Osteoblast (primary cell): ENCODE results near the gene ELOVL7. TPM values are rescaled to one million over a fixed set of nuclear protein-coding genes. Genes with fewer than 3 reads are reported as not detected.
"Not testable (repeated sequence)": the region's sequence is repeated elsewhere in the genome, so short reads cannot be mapped to it uniquely, and the experiment has no call there.

Experiments
- DNase-seq: peaks from one replicate; pipeline ENCODE4 v3.0.0; 2011; ENCODE audit warnings: low spot score, mixed read lengths; ENCODE audit not compliant: insufficient read length; ENCODE audit errors: missing footprints
- H2AFZ ChIP-seq: 2 replicates; pipeline ENCODE4 v1.6.0; 2011; ENCODE audit warnings: mild to moderate bottlenecking, low read length
- H3K27ac ChIP-seq: 2 replicates; pipeline ENCODE4 v1.5.1; 2011; ENCODE audit warnings: mild to moderate bottlenecking, low read depth, low read length, moderate library complexity
- H3K27me3 ChIP-seq: 2 replicates; pipeline ENCODE4 v1.6.0; 2012; ENCODE audit warnings: mild to moderate bottlenecking, control low read depth, inconsistent platforms, low read length, moderate library complexity; ENCODE audit not compliant: insufficient read depth
- H3K36me3 ChIP-seq: 2 replicates; pipeline ENCODE4 v1.5.1; 2011; ENCODE audit warnings: mild to moderate bottlenecking, low read length, control low read depth, moderate library complexity; ENCODE audit not compliant: insufficient read depth
- H3K4me1 ChIP-seq: 2 replicates; pipeline ENCODE4 v1.5.1; 2011; ENCODE audit warnings: mild to moderate bottlenecking, low read length, control low read depth, moderate library complexity; ENCODE audit not compliant: insufficient read depth
- H3K4me2 ChIP-seq: 2 replicates; pipeline ENCODE4 v1.6.0; 2011; ENCODE audit warnings: mild to moderate bottlenecking, low read length; ENCODE audit not compliant: insufficient read depth
- H3K4me3 ChIP-seq: fragments of 200-600 bp; sonication (generic); 3 replicates; pipeline ENCODE4 v1.5.1; 2012; ENCODE audit warnings: mild to moderate bottlenecking, low read length, inconsistent platforms; ENCODE audit not compliant: insufficient read depth
- H3K79me2 ChIP-seq: 2 replicates; pipeline ENCODE4 v1.6.0; 2012; ENCODE audit warnings: mild to moderate bottlenecking, low read length, control low read depth, inconsistent platforms; ENCODE audit not compliant: insufficient read depth
- H3K9me3 ChIP-seq: 2 replicates; pipeline ENCODE4 v1.5.1; 2011; ENCODE audit warnings: low read depth, low read length, control low read depth
- H4K20me1 ChIP-seq: 2 replicates; pipeline ENCODE4 v1.6.0; 2012; ENCODE audit warnings: mild to moderate bottlenecking, low read length, control low read depth; ENCODE audit not compliant: insufficient read depth
- total RNA-seq: library from RNA; depleted of rRNA; stranded (reverse); fragments of >200 nt; gene quantifications from 2 replicates; pipeline ENCODE4 v1.2.3, GENCODE V29; 2012
- TF ChIP-seq, protein P1 (sequence below): IDR thresholded peaks from 2 replicates; pipeline ENCODE4 v1.5.1; 2011; ENCODE audit warnings: mild to moderate bottlenecking, low read depth, low read length, moderate library complexity; ENCODE audit errors: extremely low read depth

Gene ELOVL7
- total RNA-seq, 1 donor = under 0.01 TPM

DNA sequence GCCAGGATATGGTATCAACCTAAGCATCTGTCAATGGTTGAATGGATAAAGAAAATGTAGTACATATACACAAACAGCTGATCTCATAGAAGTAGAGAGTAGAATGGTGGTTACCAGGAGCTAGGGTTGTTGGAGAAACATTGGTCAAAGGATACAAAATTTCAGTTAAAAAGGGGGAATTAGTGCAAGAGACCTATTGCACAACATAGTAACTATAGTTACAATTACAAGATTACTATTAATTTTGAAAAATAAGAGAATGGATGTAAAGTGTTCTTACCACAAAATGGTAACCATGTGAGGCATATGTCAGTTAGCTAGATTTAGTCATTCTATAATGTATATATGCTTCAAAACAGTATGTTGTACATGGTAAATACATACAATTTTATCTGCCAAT lies 28.8 kb upstream of the ELOVL7 start:
- H3K36me3 ChIP-seq = no peaks in the 10 kb centered on the region
- no peaks in the 10 kb centered on the region for H3K79me2 ChIP-seq
- H3K4me3 ChIP-seq = no peak overlapping the region
- TF ChIP-seq, protein P1, sequence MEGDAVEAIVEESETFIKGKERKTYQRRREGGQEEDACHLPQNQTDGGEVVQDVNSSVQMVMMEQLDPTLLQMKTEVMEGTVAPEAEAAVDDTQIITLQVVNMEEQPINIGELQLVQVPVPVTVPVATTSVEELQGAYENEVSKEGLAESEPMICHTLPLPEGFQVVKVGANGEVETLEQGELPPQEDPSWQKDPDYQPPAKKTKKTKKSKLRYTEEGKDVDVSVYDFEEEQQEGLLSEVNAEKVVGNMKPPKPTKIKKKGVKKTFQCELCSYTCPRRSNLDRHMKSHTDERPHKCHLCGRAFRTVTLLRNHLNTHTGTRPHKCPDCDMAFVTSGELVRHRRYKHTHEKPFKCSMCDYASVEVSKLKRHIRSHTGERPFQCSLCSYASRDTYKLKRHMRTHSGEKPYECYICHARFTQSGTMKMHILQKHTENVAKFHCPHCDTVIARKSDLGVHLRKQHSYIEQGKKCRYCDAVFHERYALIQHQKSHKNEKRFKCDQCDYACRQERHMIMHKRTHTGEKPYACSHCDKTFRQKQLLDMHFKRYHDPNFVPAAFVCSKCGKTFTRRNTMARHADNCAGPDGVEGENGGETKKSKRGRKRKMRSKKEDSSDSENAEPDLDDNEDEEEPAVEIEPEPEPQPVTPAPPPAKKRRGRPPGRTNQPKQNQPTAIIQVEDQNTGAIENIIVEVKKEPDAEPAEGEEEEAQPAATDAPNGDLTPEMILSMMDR = no peak
- H2AFZ ChIP-seq = no peak overlapping the region
- H3K4me2 ChIP-seq = no peak overlapping the region
- H4K20me1 ChIP-seq = no peaks in the 10 kb centered on the region
- H3K27me3 ChIP-seq = no peaks in the 10 kb centered on the region
- no peaks in the 10 kb centered on the region for H3K9me3 ChIP-seq
- H3K27ac ChIP-seq = no peak overlapping the region
- no peaks in the 10 kb centered on the region for H3K4me1 ChIP-seq
- DNase-seq = no peak

DNA sequence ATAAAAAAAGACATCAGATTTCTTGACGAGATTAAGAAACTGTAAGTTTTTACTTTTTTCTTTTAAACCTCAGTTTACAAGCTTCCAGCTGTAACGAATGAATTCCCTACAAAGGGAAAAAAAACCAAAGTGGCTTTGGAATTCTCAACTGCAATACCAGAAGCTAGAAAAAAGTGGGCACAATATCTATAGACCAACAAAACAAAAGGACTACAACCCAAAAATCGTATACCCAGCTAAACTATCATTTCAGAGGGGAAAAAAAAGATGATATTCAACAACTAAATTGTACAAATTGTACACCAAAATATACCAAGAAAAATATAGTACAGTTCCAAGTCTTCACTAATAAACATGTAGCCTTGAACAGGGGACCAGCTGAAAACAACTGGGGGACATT lies 26.8 kb upstream of the ELOVL7 start:
- no peaks in the 10 kb centered on the region for H3K9me3 ChIP-seq
- no peaks in the 10 kb centered on the region for H3K27me3 ChIP-seq
- no peak overlapping the region for H3K4me3 ChIP-seq
- no peak overlapping the region for H3K27ac ChIP-seq
- H4K20me1 ChIP-seq = no peaks in the 10 kb centered on the region
- H3K4me2 ChIP-seq = no peak overlapping the region
- no peak for DNase-seq
- no peaks in the 10 kb centered on the region for H3K79me2 ChIP-seq
- TF ChIP-seq, protein P1 = no peak
- H3K4me1 ChIP-seq = no peaks in the 10 kb centered on the region
- no peaks in the 10 kb centered on the region for H3K36me3 ChIP-seq
- H2AFZ ChIP-seq = no peak overlapping the region

DNA sequence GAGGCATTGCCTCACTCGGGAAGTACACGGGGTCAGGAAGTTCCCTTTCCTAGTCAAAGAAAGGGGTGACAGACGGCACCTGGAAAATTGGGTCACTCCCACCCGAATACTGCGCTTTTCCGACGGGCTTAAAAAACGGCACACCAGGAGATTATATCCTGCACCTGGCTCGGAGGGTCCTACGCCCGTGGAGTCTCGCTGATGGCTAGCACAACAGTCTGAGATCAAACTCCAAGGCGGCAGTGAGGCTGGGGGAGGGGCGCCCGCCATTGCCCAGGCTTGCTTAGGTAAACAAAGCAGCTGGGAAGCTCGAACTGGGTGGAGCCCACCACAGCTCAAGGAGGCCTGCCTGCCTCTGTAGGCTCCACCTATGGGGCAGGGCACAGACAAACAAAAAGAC lies 16.5 kb upstream of the ELOVL7 start:
- not testable (repeated sequence) for H3K4me2 ChIP-seq, H3K36me3 ChIP-seq, H4K20me1 ChIP-seq, H3K4me3 ChIP-seq, H3K27me3 ChIP-seq, DNase-seq, H2AFZ ChIP-seq, H3K79me2 ChIP-seq, H3K4me1 ChIP-seq, H3K27ac ChIP-seq, H3K9me3 ChIP-seq

DNA sequence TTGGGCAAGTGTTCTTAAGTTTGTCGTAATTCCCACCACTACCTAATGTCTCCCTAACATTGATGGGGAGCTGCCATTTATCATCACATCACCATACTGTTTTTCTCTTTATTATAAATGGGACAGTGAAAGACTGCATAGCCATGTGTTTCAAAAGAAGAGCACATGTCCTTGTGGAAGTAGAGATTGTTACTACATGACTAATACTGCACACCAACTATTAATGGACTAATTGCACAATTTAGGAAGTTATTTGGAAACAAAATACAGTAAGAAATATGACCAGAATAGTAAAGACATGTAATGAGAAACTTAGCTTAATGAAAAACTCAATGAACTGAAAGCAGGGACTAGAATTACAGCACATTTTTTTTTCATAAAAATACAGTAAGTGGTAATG lies 12.0 kb upstream of the ELOVL7 start:
- TF ChIP-seq, protein P1 = no peak
- Histone ChIP-seq H3K27ac (no peak overlapping the region), H4K20me1 (no peaks in the 10 kb centered on the region), H3K79me2 (no peaks in the 10 kb centered on the region), H3K4me2 (no peak overlapping the region), H3K36me3 (no peaks in the 10 kb centered on the region), H3K27me3 (no peaks in the 10 kb centered on the region), H3K9me3 (no peaks in the 10 kb centered on the region), H3K4me1 (no peaks in the 10 kb centered on the region), H2AFZ (no peak overlapping the region), H3K4me3 (no peak overlapping the region)
- peak; percentile 23 for DNase-seq

DNA sequence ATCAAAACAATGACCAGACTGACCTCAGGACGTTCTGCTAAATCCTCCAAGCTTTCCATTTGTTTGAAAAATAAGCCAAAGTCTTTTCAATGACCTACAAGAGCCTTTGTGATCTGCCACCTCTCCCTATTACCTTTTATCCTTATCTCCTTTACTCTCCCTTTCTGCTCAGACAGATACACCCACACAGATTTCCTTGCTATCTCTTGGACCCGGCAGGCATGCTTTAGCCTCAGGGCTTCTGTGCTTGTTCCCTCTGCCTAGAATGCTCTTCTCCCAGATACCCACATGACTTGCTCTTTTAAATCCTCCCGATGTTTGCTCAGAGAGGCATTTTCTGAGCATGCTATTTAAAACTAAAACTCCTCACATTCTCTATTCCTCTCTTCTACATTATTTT lies 8.9 kb upstream of the ELOVL7 start:
- no peaks in the 10 kb centered on the region for H4K20me1 ChIP-seq
- H3K27ac ChIP-seq = no peak overlapping the region
- H3K9me3 ChIP-seq = no peaks in the 10 kb centered on the region
- TF ChIP-seq, protein P1 = no peak
- H3K4me1 ChIP-seq = no peaks in the 10 kb centered on the region
- no peak overlapping the region for H2AFZ ChIP-seq
- H3K27me3 ChIP-seq = no peaks in the 10 kb centered on the region
- H3K4me2 ChIP-seq = no peak overlapping the region
- DNase-seq = no peak
- no peaks in the 10 kb centered on the region for H3K36me3 ChIP-seq
- H3K4me3 ChIP-seq = no peak overlapping the region
- H3K79me2 ChIP-seq = no peaks in the 10 kb centered on the region
